B cell (primary cell): ENCODE measurements around the gene MYRIP. TPM values are rescaled to one million over a fixed set of nuclear protein-coding genes. Genes with fewer than 3 reads are reported as not detected.

Experiments
- ATAC-seq: fragments of 200-7000 bp; cut with Tn5 transposase; one replicate; pipeline ENCODE4 v1.10.0; 2021; ENCODE audit warnings: low read depth, mild to moderate bottlenecking, moderate number of reproducible peaks, moderate library complexity
- CTCF ChIA-PET: fragments of 350-600 bp; sonication (Branson Sonifier 250); formaldehyde crosslinking; loops from one replicate; lab custom pipeline; 2021; ENCODE audit warnings: antibody characterized with exemption, inconsistent platforms; lab: Charles Lee
- POLR2A ChIA-PET: fragments of 350-600 bp; sonication (Branson Sonifier 250); formaldehyde crosslinking; loops from one replicate; lab custom pipeline; 2021; ENCODE audit warnings: antibody characterized with exemption; lab: Charles Lee
- DNase-seq: peaks from one replicate; pipeline ENCODE4 v3.0.0; 2013
- H2AFZ ChIP-seq: 2 replicates; pipeline ENCODE4 v1.6.1; 2012; ENCODE audit warnings: mild to moderate bottlenecking, low read depth, low read length; ENCODE audit not compliant: insufficient read depth, poor library complexity, severe bottlenecking
- H3K27ac ChIP-seq, 2 donors: 1 replicate in 1 of 2; 2 replicates in 1 of 2; pipeline ENCODE4 v1.5.1; 2012 to 2013; ENCODE audit warnings: low read length in 2 of 2, mild to moderate bottlenecking in 2 of 2, moderate library complexity in 1 of 2
- H3K27me3 ChIP-seq, 4 experiments: fragments of 200-600 bp in 1 of 4; sonication (generic) in 1 of 4; replicated peaks in 1 of 4; 1 replicate in 2 of 4; 2 replicates in 2 of 4; pipeline versions ENCODE4 v1.6.1 to v1.7.0; 2013 to 2016; ENCODE audit warnings: low read length in 3 of 4, mild to moderate bottlenecking in 2 of 4, mixed read lengths in 1 of 4, moderate library complexity in 1 of 4; ENCODE audit not compliant: insufficient read depth in 4 of 4, control insufficient read depth in 3 of 4; ENCODE audit errors: control extremely low read depth in 1 of 4
- H3K36me3 ChIP-seq, 2 experiments: replicated peaks in 1 of 2; 1 replicate in 1 of 2; 2 replicates in 1 of 2; pipeline versions ENCODE4 v1.6.1 to v1.7.1; 2013; ENCODE audit warnings: low read length in 1 of 2; ENCODE audit not compliant: insufficient read depth in 2 of 2, control insufficient read depth in 1 of 2; ENCODE audit errors: control extremely low read depth in 1 of 2, extremely low read depth in 1 of 2
- H3K4me1 ChIP-seq, 2 donors: fragments of 200-600 bp in 1 of 2; sonication (generic) in 1 of 2; 1 replicate in 1 of 2; 2 replicates in 1 of 2; pipeline versions ENCODE4 v1.5.1 to v1.6.1; 2013 to 2017; ENCODE audit warnings: low read length in 2 of 2; ENCODE audit not compliant: control insufficient read depth in 2 of 2, insufficient read depth in 2 of 2
- H3K4me2 ChIP-seq: replicated peaks from 2 replicates; pipeline ENCODE3; 2012; ENCODE audit warnings: mild to moderate bottlenecking, low read depth, low read length; ENCODE audit not compliant: poor library complexity, severe bottlenecking
- H3K4me3 ChIP-seq, 5 experiments: fragments of 200-600 bp in 1 of 5; sonication (generic) in 1 of 5; 1 replicate in 3 of 5; 2 replicates in 2 of 5; pipeline versions ENCODE4 v1.5.1 to v1.7.0; 2011 to 2016; ENCODE audit warnings: low read length in 4 of 5, mild to moderate bottlenecking in 4 of 5, low read depth in 2 of 5, control low read depth in 1 of 5, moderate library complexity in 1 of 5; ENCODE audit not compliant: insufficient read depth in 1 of 5; ENCODE audit errors: control extremely low read depth in 1 of 5, extremely low read depth in 1 of 5
- H3K79me2 ChIP-seq: fragments of 200-600 bp; sonication (generic); one replicate; pipeline ENCODE4 v1.6.0; 2016; ENCODE audit warnings: low read length; ENCODE audit not compliant: control insufficient read depth, insufficient read depth
- H3K9ac ChIP-seq: fragments of 200-600 bp; sonication (generic); 2 replicates; pipeline ENCODE4 v1.6.1; 2017; ENCODE audit warnings: mild to moderate bottlenecking, low read length, moderate library complexity
- H3K9me3 ChIP-seq, 3 donors: one replicate each; pipeline versions ENCODE4 v1.6.1 to v1.7.1; 2013; ENCODE audit warnings: low read length in 2 of 3; ENCODE audit not compliant: control insufficient read depth in 2 of 3, insufficient read depth in 1 of 3; ENCODE audit errors: control extremely low read depth in 1 of 3
- H4K20me1 ChIP-seq: 2 replicates; pipeline ENCODE4 v1.6.0; 2012; ENCODE audit warnings: mild to moderate bottlenecking, low read length; ENCODE audit not compliant: insufficient read depth, control insufficient read depth, poor library complexity, severe bottlenecking
- H3K27ac Mint-ChIP-seq: one replicate; pipeline ENCODE4 v1.8.0; 2021; ENCODE audit warnings: mixed read lengths
- H3K27me3 Mint-ChIP-seq: one replicate; pipeline ENCODE4 v1.8.0; 2021; ENCODE audit warnings: mixed read lengths
- H3K4me1 Mint-ChIP-seq: one replicate; pipeline ENCODE4 v1.8.0; 2021; ENCODE audit warnings: mixed read lengths
- H3K4me3 Mint-ChIP-seq: one replicate; pipeline ENCODE4 v1.8.0; 2021; ENCODE audit warnings: mixed read lengths
- H3K9me3 Mint-ChIP-seq: one replicate; pipeline ENCODE4 v1.8.0; 2022; ENCODE audit warnings: mixed read lengths; ENCODE audit not compliant: insufficient read depth
- EZH2 ChIP-seq: IDR thresholded peaks from 2 replicates; pipeline ENCODE4 v1.6.1; 2012; ENCODE audit warnings: borderline replicate concordance, low read depth, mild to moderate bottlenecking, moderate library complexity, low read length; ENCODE audit not compliant: insufficient read depth, poor library complexity, severe bottlenecking
- WGBS: methylation state at CpG from one replicate; pipeline ENCODE4 v1.1.5; 2013; ENCODE audit warnings: missing lambda C conversion rate; ENCODE audit not compliant: insufficient coverage; 5-methylcytosine and 5-hydroxymethylcytosine counted together
- intact Hi-C: fragments of 100-400 bp; cut with micrococcal nuclease; formaldehyde crosslinking; loops from one replicate; pipeline ENCODE4 v1.10.0; 2022
- polyA plus RNA-seq: library from polyadenylated mRNA; depleted of rRNA; stranded (reverse); fragments of >200 nt; gene quantifications from 2 replicates; pipeline ENCODE4 v1.2.3, GENCODE V29; 2012
- total RNA-seq, 2 donors: library from RNA; stranded (reverse); fragments of 120-200 nt in 1 of 2; gene quantifications; 1 replicate in 1 of 2; 2 replicates in 1 of 2; pipeline versions ENCODE4 v1.2.3 to v1.2.4, GENCODE V29; 2013 to 2022
- TF ChIP-seq, protein P1 (sequence below): fragments of 200-600 bp; IDR thresholded peaks from one replicate; pipeline ENCODE4 v1.8.0; 2022; ENCODE audit warnings: antibody characterized with exemption, mild to moderate bottlenecking

Gene MYRIP
- total and polyA plus RNA-seq, 2 donors (not counting 1 experiment from before 2014, with no cell fraction given): 0.03 to 0.10 TPM

DNA sequence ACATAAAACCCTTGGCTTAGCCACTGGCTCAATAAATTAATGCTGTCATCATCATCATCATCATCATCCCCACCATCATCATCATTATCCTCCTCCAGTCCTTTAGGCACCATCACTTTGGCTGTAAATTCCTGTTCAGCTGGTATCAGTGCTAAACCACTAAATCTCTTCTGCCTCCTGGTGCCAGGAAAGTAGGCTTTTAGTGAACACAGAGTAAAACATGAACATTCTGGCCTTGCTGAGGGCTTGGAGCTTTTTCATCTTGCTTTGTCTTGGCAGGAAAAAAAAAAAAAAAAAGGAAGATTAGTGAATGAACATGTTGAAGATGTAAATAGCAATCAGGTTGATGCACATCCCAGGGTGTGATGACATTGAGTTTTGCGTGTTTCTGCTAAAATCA lies 432.8 kb downstream of the MYRIP start:
- H3K27ac ChIP-seq: no peak overlapping the region
- no peaks in the 10 kb centered on the region for H3K27me3 ChIP-seq
- CTCF ChIA-PET: no interaction called here
- no peaks in the 10 kb centered on the region for H3K36me3 ChIP-seq
- no peaks in the 10 kb centered on the region for H3K79me2 ChIP-seq
- no peak overlapping the region for H3K4me2 ChIP-seq
- ATAC-seq: no peak
- intact Hi-C loops: no loop called here
- Mint-ChIP-seq H3K27ac (no peak overlapping the region), H3K4me1 (no peaks in the 10 kb centered on the region), H3K4me3 (no peak overlapping the region), H3K9me3 (peaks cover 3% of the 10 kb centered on the region), H3K27me3 (no peaks in the 10 kb centered on the region)
- no peak for DNase-seq
- WGBS: no CpG with 5 or more reads among the region's 1 CpG
- TF ChIP-seq, protein P1, sequence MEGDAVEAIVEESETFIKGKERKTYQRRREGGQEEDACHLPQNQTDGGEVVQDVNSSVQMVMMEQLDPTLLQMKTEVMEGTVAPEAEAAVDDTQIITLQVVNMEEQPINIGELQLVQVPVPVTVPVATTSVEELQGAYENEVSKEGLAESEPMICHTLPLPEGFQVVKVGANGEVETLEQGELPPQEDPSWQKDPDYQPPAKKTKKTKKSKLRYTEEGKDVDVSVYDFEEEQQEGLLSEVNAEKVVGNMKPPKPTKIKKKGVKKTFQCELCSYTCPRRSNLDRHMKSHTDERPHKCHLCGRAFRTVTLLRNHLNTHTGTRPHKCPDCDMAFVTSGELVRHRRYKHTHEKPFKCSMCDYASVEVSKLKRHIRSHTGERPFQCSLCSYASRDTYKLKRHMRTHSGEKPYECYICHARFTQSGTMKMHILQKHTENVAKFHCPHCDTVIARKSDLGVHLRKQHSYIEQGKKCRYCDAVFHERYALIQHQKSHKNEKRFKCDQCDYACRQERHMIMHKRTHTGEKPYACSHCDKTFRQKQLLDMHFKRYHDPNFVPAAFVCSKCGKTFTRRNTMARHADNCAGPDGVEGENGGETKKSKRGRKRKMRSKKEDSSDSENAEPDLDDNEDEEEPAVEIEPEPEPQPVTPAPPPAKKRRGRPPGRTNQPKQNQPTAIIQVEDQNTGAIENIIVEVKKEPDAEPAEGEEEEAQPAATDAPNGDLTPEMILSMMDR: no peak
- no peak for TF ChIP-seq EZH2
- H3K4me3 ChIP-seq: no peak overlapping the region
- no peak overlapping the region for H3K9ac ChIP-seq
- H3K4me1 ChIP-seq: no peaks in the 10 kb centered on the region
- H4K20me1 ChIP-seq: no peaks in the 10 kb centered on the region
- no peak overlapping the region for H2AFZ ChIP-seq
- H3K9me3 ChIP-seq: no peaks in the 10 kb centered on the region
- POLR2A ChIA-PET: no interaction called here

DNA sequence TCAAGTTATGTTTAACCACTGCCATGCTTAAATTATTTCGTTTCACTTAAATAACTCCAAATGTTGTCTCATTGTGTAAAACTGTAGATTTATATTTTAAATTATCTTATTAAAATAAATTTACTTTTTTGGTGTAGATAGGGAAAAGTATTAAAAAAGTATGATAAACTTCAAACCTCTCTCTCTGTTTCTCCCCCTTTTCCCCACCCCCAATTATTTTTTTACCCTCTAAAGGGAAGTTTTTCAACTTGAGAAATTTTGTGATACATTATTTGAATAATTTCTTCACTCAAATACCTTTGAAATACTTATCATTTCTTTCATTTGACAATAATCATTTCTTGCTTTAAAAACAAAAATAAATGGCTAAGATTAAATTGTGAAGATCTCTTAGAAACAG lies 433.2 kb downstream of the MYRIP start:
- H2AFZ ChIP-seq: no peak overlapping the region
- no peak overlapping the region for H3K4me2 ChIP-seq
- no peak for TF ChIP-seq EZH2
- TF ChIP-seq, protein P1: no peak
- H3K27ac ChIP-seq: no peak overlapping the region
- no peaks in the 10 kb centered on the region for H3K36me3 ChIP-seq
- no peaks in the 10 kb centered on the region for H3K9me3 ChIP-seq
- Mint-ChIP-seq H3K27me3 (no peaks in the 10 kb centered on the region), H3K9me3 (peaks cover 3% of the 10 kb centered on the region), H3K4me3 (no peak overlapping the region), H3K27ac (no peak overlapping the region), H3K4me1 (no peaks in the 10 kb centered on the region)
- no peak for ATAC-seq
- CTCF ChIA-PET: no interaction called here
- no peaks in the 10 kb centered on the region for H3K79me2 ChIP-seq
- no peak overlapping the region for H3K4me3 ChIP-seq
- no peaks in the 10 kb centered on the region for H3K4me1 ChIP-seq
- H3K27me3 ChIP-seq: no peaks in the 10 kb centered on the region
- H4K20me1 ChIP-seq: no peaks in the 10 kb centered on the region
- WGBS: no CpG with 5 or more reads among the region's 1 CpG
- no peak for DNase-seq
- POLR2A ChIA-PET: no interaction called here
- intact Hi-C loops: no loop called here
- no peak overlapping the region for H3K9ac ChIP-seq
